HG02981 (cell line): ENCODE measurements around the gene SUCLG2.

Experiments
- ATAC-seq: cut with Tn5 transposase; IDR thresholded peaks from one replicate; pipeline ENCODE4 v1.9.1; 2021; ENCODE audit warnings: mild to moderate bottlenecking, moderate library complexity; ENCODE audit not compliant: unreplicated experiment

SUCLG2 gene

DNA sequence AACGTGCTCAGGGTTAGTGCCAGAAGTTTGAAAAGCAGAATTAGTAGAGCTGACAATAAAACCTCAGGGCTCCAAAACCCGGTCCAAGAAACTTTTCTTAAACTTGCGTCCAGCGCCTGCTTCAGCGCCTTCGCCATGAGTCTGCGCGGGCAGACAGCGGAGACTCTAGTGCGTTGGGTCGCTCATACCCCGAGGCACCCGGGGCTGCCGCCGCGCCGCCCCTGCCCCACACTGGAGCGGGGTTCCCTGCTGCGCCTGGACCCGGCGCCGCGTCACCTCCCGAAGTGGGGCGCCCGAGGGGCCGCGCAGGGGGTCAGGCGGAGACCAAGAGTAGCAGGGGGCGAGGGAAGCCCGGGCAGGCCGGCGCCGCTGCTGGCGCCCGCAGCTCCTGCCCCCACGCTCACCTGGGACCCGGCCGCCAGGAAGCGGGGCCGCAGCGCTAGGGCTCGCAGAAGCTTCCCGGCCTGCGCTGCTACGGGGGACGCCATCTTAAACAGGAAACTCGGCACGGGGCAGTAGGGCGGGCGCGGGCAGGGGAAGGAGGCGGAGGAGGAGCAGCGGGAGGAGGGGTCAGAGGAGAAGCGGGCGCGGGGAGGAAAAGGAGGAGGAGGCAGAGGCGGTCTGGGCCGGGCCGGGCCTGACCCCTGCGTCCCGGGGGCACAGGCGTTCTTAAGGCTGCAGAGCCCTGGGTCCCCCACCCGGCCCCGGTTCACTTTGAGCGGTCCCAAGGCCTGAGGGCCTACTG lies at the start of gene SUCLG2:
Gene SUCLG2 (minus strand): TSS at position 514 of the 745 bp plus-strand sequence. CDS start 26 bp downstream, at position 488.
- ATAC-seq = peak; percentile 57

GRCh38 chr3:67700596-67700995 lies 46.2 kb upstream of the SUCLG2 start:
- ATAC-seq = no peak

- no peak for ATAC-seq
Observed at GRCh38 chr3:67699882-67700281, 45.5 kb upstream of the SUCLG2 start.

- no peak for ATAC-seq
Observed at GRCh38 chr3:67692621-67693020, 38.2 kb upstream of the SUCLG2 start.

- no peak for ATAC-seq
Observed at GRCh38 chr3:67691926-67692325, 37.5 kb upstream of the SUCLG2 start.

DNA sequence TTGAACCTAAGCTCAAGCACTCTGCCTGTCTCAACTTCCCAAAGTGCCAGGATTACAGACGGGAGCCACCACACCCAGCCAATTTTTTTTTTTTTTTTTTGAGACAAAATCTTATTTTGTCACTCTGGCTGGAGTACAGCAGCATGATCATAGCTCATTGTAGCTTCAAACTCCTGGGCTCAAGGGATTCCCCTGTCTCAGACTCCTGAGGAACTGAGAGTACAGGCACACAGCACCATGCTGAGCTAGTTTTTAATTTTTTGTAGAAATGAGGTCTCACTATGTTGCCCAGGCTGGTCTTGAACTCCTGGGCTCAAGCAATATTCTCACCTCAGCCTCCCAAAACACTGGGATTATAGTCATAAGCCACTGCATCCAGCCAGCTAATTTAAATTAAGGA lies 36.8 kb upstream of the SUCLG2 start:
- ATAC-seq = no peak

GRCh38 chr3:67689806-67690205 lies 35.4 kb upstream of the SUCLG2 start:
- ATAC-seq = no peak

- ATAC-seq = no peak
Observed at GRCh38 chr3:67688231-67688630, 33.8 kb upstream of the SUCLG2 start.

- no peak for ATAC-seq
Observed at GRCh38 chr3:67686069-67686468, 31.7 kb upstream of the SUCLG2 start.

- peak; percentile 100 for ATAC-seq
Observed at GRCh38 chr3:67685499-67685898, 31.1 kb upstream of the SUCLG2 start.

DNA sequence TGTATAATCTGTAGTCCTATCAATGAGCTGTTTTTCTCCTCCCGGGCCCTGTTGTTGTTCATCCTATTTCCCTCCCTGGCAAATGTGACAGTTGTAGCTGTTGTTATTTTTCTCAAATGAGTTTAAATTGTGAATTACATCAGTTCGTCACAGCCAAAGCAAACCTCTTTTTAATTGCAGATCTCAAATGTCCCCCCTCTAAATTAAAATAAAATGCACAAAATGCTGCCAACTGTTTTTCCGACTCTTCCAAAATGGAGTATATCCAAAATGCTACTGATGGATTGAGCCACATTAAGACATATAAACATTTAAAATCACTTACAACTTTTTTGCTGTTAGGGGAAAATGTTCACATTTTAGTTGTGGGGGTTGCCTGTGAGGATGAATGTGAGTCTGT lies 29.8 kb upstream of the SUCLG2 start:
- no peak for ATAC-seq

DNA sequence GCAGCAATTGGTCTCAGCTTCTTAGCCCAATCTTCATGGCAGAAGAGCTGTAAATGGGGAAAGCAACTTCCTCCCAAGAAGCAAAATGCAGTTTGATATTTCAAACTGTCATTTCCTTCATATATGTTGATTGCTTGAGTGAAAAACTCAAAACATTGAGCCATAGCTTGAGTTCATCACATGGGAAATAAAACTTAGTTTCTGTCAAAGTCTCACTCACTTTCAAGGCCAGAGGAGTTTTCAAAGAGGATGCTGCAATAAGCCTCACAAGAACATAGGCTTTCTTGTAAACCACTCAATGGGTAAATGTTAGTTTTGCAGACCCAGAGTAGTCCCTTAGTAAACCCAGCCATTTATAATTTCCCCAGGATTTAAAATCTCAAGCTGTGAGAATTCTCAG lies 29.1 kb upstream of the SUCLG2 start:
- no peak for ATAC-seq

DNA sequence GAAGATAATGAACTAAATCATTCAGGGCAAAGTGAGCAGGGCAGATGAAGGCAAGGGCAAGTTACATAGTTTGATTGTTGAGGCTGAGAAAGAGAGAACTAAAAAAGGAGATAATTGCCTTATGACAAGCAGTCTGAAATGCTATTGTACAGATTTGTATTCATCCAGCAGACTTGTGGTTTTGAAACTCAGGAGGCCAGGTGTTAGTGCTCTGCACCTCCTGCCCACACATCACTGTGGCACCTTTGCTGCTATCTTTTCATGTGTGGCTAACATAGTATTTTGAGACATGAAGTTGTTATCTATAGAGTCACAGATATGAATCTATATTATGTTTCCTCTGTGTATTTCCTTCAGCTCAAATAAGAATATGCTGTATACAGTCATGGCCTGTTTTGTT lies 24.3 kb upstream of the SUCLG2 start:
- no peak for ATAC-seq

DNA sequence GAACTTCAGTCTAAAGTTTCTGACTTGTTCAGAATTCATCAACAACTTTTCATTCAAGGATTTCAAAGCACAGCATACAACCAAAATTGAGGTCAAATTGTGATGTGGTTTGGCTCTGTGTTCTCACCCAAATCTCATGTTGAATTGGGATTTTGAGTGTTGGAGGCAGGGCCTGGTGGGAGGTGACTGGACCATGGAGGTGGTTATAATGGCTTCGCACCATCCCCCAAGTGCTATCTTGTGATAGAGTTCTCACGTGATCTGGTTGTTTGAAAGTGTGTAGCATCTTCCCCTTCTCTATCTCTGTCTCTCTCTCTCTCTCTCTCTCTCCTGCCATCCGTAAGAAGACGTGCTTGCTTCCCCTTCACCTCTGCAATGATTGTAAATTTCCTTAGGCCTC lies 19.6 kb upstream of the SUCLG2 start:
- no peak for ATAC-seq

GRCh38 chr3:67662733-67663132 lies 8.3 kb upstream of the SUCLG2 start:
- ATAC-seq = peak; percentile 59

- no peak for ATAC-seq
Observed at GRCh38 chr3:67661089-67661488, 6.7 kb upstream of the SUCLG2 start.

DNA sequence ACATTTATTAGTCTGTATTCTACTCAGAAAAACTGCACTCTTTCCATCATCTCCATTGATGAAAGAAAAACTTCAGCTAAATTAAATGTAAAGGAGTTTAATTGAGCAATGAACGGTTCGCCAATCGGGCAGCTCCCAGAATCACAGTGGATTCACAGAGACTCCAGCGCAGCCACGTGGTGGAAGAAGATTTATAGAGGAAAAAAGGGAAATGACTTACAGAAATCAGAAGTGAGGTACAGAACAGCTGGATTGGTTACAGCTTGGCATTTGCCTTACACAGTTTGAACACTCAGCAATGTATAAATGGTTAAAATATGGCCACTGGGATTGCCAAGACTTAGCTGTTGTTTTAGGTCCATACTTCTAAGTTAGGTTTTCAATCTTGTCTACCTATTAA lies 2.8 kb upstream of the SUCLG2 start:
- ATAC-seq = no peak

DNA sequence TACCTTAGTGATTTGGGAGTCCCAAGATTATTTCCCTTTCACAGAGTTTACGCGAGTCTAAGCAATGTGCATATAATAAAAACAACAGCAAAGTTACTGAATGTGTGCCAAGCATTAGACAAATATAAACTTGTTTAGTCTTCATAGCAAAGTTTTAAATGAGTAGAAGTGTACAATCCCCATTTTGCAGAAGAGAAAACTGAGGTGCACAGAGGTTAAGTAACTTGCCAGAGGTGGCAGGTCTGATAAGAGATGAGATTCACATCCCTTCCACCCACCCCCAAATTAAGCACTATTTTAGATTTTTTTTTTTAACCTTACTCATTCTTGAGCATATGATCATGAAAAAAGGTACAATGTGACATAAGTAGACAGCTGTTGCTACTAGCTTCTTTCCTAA lies 2.2 kb upstream of the SUCLG2 start:
- ATAC-seq = no peak

DNA sequence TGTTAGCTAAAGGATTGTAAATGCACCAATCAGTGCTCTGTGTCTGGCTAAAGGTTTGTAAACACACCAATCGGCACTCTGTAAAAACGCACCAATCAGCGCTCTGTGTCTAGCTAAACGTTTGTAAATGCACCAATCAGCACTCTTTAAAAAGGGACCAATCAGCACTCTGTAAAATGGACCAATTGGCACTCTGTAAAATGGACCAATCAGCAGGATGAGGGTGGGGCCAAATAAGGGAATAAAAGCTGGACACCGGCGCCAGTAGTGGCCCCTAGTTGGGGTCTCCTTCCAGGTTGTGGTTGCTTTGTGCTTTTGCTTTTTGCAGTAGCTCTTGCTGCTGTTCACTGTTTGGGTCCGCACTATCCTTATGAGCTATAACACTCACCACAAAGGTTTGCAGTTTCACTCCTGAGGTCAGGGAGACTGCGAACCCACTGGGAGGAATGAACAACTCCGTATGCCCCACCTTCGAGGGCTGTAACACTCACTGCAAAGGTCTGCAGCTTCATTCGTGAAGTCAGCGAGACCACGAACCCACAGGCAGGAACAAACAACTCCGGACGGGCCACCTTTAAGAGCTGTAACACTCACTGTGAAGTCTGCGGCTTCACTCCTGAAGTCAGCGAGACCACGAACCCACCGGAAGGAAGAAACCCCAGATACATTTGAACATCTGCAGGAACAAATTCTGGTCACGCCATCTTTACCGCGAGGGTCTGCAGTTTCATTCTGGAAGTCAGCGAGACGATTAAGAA lies 1.1 kb upstream of the SUCLG2 start:
- ATAC-seq = peak; percentile 59

DNA sequence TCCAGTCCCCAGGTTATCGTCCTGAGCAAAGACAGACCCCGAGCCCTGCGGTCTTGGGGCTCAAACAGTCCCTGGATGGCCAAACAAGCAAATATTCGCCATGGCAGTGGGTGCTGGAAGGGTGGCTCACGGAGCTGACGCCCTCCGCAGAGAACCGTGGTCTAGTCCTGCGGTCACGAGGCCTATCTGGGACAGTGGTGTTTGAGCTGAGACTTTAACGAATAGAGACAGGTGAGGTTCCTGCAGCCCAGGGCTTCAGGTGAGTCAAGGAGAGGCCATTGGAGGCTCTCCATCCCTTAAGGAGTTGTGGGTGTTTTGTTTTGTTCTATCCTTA lies 399 bp upstream of the SUCLG2 start:
- no peak for ATAC-seq

- peak; percentile 17 for ATAC-seq
Observed at GRCh38 chr3:67653425-67654098, 850 bp downstream of the SUCLG2 start.

DNA sequence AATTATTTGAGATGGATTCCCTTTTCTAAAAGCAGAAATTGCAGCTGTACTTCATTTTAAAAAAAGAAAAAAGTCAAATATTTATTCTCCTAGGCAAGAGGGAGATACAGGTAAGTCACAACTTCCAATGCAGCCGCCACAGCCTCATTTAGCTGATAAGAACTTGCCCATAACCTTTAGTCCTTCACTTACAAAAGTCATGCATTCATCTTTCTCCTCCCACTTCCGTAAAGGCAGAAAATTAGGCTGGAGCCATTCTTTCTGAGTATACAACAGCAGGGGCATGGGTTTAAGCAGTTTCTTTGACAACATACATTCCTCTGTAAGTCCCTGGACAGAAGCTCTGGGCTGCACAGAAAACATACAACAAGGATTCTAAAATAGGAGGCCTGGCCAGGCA lies 4.3 kb downstream of the SUCLG2 start:
- no peak for ATAC-seq
